HCT116 (cell line): Measurements from ENCODE around the gene SLC8A1.

Experiments used
- EZH2 ChIP-seq: fragments of 200-600 bp; sonication (generic); IDR thresholded peaks from 2 replicates; pipeline ENCODE4 v1.6.1; 2017; ENCODE audit warnings: antibody characterized with exemption, mixed run types
- EZH2phosphoT487 ChIP-seq: fragments of 200-600 bp; IDR thresholded peaks from 2 replicates; pipeline ENCODE4 v1.6.1; 2018; ENCODE audit warnings: antibody characterized with exemption, borderline replicate concordance
- FOSL1 ChIP-seq: IDR thresholded peaks from 2 replicates; pipeline ENCODE4 v1.6.1; 2012; ENCODE audit warnings: low read depth
- MAX ChIP-seq: IDR thresholded peaks from 2 replicates; pipeline ENCODE4 v1.6.1; 2012
- POLR2A ChIP-seq: IDR thresholded peaks from 2 replicates; pipeline ENCODE4 v1.7.0; 2011; ENCODE audit warnings: borderline replicate concordance; ENCODE audit not compliant: insufficient read depth, insufficient read length; ENCODE audit errors: extremely low read depth
- POLR2AphosphoS5 ChIP-seq: IDR thresholded peaks from 2 replicates; pipeline ENCODE4 v1.6.1; 2011; ENCODE audit warnings: mild to moderate bottlenecking, low read depth, low read length, moderate library complexity
- RAD21 ChIP-seq: IDR thresholded peaks from 2 replicates; pipeline ENCODE4 v1.6.1; 2012; ENCODE audit warnings: low read depth, mild to moderate bottlenecking
- SIN3A ChIP-seq: IDR thresholded peaks from 2 replicates; pipeline ENCODE4 v1.6.1; 2012; ENCODE audit warnings: low read depth
- SRF ChIP-seq: IDR thresholded peaks from 2 replicates; pipeline ENCODE4 v1.6.1; 2012; ENCODE audit warnings: low read depth
- YY1 ChIP-seq: IDR thresholded peaks from 2 replicates; pipeline ENCODE4 v1.6.1; 2011; ENCODE audit warnings: low read length, low read depth, moderate library complexity, mild to moderate bottlenecking; ENCODE audit not compliant: insufficient replicate concordance; ENCODE audit errors: extremely low read depth
- TF ChIP-seq, protein P1 (sequence below), 3 experiments: fragments of 200-600 bp in 1 of 3; sonication (generic) in 1 of 3; IDR thresholded peaks in 2 of 3; conservative IDR thresholded peaks in 1 of 3; 2 replicates each; pipeline ENCODE4 v1.5.1; 2012 to 2017; ENCODE audit warnings: low read depth in 2 of 3, low read length in 2 of 3, antibody characterized with exemption in 1 of 3, borderline replicate concordance in 1 of 3, control low read depth in 1 of 3, mild to moderate bottlenecking in 1 of 3, mixed read lengths in 1 of 3, mixed run types in 1 of 3, moderate library complexity in 1 of 3; ENCODE audit not compliant: insufficient read depth in 1 of 3
- TF ChIP-seq, protein P2 (sequence below): IDR thresholded peaks from 2 replicates; pipeline ENCODE4 v1.6.1; 2011; ENCODE audit warnings: mild to moderate bottlenecking, low read length, moderate library complexity; ENCODE audit not compliant: insufficient replicate concordance; ENCODE audit errors: extremely low read depth

DNA sequence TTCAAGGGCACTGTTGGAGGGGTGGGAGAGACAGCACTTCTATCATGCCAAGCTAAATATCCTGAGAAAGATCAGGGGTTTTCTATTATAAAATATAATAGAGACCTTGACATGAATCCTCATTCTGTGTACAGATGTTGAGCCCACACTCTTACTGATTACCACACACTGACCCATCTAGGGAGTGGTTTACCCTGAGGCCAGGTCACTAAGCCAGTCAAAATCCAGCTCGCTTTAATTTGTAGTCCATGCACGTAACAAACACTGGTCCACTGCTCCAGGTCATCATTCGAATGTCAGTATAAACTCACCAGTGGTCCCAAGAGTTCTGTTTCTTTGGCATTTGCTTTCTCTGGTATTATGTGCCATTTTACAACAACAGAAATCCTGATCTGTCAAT lies 96.4 kb downstream of the SLC8A1 start:
- TF ChIP-seq, protein P1, sequence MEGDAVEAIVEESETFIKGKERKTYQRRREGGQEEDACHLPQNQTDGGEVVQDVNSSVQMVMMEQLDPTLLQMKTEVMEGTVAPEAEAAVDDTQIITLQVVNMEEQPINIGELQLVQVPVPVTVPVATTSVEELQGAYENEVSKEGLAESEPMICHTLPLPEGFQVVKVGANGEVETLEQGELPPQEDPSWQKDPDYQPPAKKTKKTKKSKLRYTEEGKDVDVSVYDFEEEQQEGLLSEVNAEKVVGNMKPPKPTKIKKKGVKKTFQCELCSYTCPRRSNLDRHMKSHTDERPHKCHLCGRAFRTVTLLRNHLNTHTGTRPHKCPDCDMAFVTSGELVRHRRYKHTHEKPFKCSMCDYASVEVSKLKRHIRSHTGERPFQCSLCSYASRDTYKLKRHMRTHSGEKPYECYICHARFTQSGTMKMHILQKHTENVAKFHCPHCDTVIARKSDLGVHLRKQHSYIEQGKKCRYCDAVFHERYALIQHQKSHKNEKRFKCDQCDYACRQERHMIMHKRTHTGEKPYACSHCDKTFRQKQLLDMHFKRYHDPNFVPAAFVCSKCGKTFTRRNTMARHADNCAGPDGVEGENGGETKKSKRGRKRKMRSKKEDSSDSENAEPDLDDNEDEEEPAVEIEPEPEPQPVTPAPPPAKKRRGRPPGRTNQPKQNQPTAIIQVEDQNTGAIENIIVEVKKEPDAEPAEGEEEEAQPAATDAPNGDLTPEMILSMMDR (IDR thresholded peaks at IDR 0.05 in 2 of 3, conservative IDR thresholded peaks at IDR 0.05 in 1 of 3; ENCODE audit: borderline replicate concordance in 1 of 3, insufficient read depth in 1 of 3, low read depth in 2 of 3, low read length in 2 of 3) = no peak
- TF ChIP-seq POLR2A (no peak), EZH2 (no peak), POLR2AphosphoS5 (no peak), YY1 (no peak), FOSL1 (no peak), SIN3A (no peak), EZH2phosphoT487 (no peak), SRF (no peak), MAX (no peak), RAD21 (no peak)
- TF ChIP-seq, protein P2, sequence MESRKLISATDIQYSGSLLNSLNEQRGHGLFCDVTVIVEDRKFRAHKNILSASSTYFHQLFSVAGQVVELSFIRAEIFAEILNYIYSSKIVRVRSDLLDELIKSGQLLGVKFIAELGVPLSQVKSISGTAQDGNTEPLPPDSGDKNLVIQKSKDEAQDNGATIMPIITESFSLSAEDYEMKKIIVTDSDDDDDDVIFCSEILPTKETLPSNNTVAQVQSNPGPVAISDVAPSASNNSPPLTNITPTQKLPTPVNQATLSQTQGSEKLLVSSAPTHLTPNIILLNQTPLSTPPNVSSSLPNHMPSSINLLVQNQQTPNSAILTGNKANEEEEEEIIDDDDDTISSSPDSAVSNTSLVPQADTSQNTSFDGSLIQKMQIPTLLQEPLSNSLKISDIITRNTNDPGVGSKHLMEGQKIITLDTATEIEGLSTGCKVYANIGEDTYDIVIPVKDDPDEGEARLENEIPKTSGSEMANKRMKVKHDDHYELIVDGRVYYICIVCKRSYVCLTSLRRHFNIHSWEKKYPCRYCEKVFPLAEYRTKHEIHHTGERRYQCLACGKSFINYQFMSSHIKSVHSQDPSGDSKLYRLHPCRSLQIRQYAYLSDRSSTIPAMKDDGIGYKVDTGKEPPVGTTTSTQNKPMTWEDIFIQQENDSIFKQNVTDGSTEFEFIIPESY = no peak
